ENCODE measurements around the gene CLDN20. TPM values are rescaled to one million over a fixed set of nuclear protein-coding genes. Genes with fewer than 3 reads are reported as not detected.
"Not testable (repeated sequence)": the region's sequence is repeated elsewhere in the genome, so short reads cannot be mapped to it uniquely, and the experiment has no call there.

CLDN20 gene
- polyA plus RNA-seq, 1 of the 3 experiments (the other 2 are of a cell fraction): 0.07 TPM

DNA sequence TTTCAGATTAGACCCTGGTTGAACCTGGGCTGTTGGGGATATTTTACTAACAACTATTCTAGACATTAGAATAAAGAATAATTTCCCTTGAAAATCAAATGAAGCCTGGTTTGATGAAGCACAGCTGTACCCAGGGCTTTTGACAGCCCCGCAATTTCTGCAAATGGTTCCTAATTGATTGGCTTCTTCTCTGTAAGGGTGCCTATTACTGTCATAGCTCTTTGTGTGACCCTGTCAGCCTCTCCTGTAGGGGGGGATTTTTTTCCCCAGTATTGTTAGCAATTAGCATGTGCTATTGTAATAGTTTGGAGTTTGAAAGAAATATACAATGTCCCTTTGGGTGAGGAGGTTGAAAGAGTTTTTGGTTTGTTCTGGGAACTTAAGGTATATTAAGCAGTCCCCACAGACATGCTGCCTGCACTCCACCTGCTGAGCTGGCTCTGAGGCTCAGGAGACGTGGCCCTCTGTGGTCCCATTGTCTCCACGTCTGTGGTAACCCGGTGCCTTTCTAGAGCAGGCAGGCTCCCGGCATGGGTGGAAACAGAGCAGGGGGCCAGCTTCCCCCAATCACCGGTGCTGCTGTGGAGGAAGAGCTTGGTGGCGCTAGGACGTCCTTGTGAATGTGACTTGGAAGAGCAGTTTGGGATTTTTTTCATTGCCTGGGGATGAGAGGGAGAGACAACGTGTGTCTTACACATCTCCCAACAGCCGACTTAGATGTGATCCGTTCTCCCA is 47.3 kb upstream of the CLDN20 start:
- WGBS (ENCODE audit: low lambda C conversion rate): 89% methylated on average over 11 of the region's 11 CpGs
- Histone ChIP-seq H3K4me3 (ENCODE audit: low read depth in 2 of 2, low read length in 1 of 2) (no peak overlapping the region), H3K4me2 (no peak overlapping the region), H3F3A (replicated peaks; ENCODE audit: insufficient read depth) (peaks cover 3% of the 10 kb centered on the region), H2AFZ (ENCODE audit: low read depth) (no peak overlapping the region), H3K79me2 (ENCODE audit: insufficient read depth) (no peaks in the 10 kb centered on the region), H4K20me1 (ENCODE audit: insufficient read depth) (no peaks in the 10 kb centered on the region), H3K9me2 (no peaks in the 10 kb centered on the region), H3K9me3 (no peaks in the 10 kb centered on the region), H3K4me1 (ENCODE audit: control insufficient read depth in 1 of 2, insufficient read depth in 2 of 2, low read depth in 1 of 2, low read length in 1 of 2) (peaks cover 0 to 13% of the 10 kb centered on the region in 2 experiments; a peak in 1 of 4 replicates), H3K36me3 (replicated peaks in 1 of 2; ENCODE audit: control insufficient read depth in 1 of 2, insufficient read depth in 2 of 2, low read length in 1 of 2) (no peaks in the 10 kb centered on the region), H3K27me3 (ENCODE audit: insufficient read depth) (no peaks in the 10 kb centered on the region), H3K9ac (no peak overlapping the region), H3K27ac (ENCODE audit: low read depth in 2 of 2, low read length in 1 of 2) (no peak overlapping the region)
- CTCF ChIA-PET: interaction anchor here (0.9 kb wide), 1 partner anchor 10 kb away, joined by 3 read pairs; no protein-coding TSS in a partner anchor
- TF ChIP-seq GABPA (IDR thresholded peaks at IDR 0.05; ENCODE audit: low read depth): no peak
- TF ChIP-seq NRF1 (IDR thresholded peaks at IDR 0.05; ENCODE audit: low read depth, low read length): no peak
- TF ChIP-seq TAF1 (IDR thresholded peaks at IDR 0.05; ENCODE audit: borderline replicate concordance, low read depth, low read length): no peak
- no peak for TF ChIP-seq ELF1 (IDR thresholded peaks at IDR 0.05)
- TF ChIP-seq TEAD4 (IDR thresholded peaks at IDR 0.05; ENCODE audit: borderline replicate concordance, insufficient read depth): no peak
- TF ChIP-seq, protein P1, sequence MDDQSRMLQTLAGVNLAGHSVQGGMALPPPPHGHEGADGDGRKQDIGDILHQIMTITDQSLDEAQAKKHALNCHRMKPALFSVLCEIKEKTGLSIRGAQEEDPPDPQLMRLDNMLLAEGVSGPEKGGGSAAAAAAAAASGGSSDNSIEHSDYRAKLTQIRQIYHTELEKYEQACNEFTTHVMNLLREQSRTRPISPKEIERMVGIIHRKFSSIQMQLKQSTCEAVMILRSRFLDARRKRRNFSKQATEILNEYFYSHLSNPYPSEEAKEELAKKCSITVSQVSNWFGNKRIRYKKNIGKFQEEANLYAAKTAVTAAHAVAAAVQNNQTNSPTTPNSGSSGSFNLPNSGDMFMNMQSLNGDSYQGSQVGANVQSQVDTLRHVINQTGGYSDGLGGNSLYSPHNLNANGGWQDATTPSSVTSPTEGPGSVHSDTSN (IDR thresholded peaks at IDR 0.05): no peak
- TF ChIP-seq GATA2 (CRISPR knock-in tag; IDR thresholded peaks at IDR 0.05): no peak
- no peak for TF ChIP-seq RXRA (IDR thresholded peaks at IDR 0.05; ENCODE audit: borderline replicate concordance, low read depth)
- TF ChIP-seq MXI1 (IDR thresholded peaks at IDR 0.05; ENCODE audit: low read depth, low read length): no peak
- TF ChIP-seq TCF12 (IDR thresholded peaks at IDR 0.05): no peak
- no peak for TF ChIP-seq NFIC (IDR thresholded peaks at IDR 0.05; ENCODE audit: borderline replicate concordance)
- no peak for TF ChIP-seq FOXJ3 (CRISPR knock-in tag; IDR thresholded peaks at IDR 0.05)
- TF ChIP-seq, protein P2, sequence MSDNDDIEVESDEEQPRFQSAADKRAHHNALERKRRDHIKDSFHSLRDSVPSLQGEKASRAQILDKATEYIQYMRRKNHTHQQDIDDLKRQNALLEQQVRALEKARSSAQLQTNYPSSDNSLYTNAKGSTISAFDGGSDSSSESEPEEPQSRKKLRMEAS (IDR thresholded peaks at IDR 0.05; ENCODE audit: low read depth): no peak
- TF ChIP-seq, protein P3, sequence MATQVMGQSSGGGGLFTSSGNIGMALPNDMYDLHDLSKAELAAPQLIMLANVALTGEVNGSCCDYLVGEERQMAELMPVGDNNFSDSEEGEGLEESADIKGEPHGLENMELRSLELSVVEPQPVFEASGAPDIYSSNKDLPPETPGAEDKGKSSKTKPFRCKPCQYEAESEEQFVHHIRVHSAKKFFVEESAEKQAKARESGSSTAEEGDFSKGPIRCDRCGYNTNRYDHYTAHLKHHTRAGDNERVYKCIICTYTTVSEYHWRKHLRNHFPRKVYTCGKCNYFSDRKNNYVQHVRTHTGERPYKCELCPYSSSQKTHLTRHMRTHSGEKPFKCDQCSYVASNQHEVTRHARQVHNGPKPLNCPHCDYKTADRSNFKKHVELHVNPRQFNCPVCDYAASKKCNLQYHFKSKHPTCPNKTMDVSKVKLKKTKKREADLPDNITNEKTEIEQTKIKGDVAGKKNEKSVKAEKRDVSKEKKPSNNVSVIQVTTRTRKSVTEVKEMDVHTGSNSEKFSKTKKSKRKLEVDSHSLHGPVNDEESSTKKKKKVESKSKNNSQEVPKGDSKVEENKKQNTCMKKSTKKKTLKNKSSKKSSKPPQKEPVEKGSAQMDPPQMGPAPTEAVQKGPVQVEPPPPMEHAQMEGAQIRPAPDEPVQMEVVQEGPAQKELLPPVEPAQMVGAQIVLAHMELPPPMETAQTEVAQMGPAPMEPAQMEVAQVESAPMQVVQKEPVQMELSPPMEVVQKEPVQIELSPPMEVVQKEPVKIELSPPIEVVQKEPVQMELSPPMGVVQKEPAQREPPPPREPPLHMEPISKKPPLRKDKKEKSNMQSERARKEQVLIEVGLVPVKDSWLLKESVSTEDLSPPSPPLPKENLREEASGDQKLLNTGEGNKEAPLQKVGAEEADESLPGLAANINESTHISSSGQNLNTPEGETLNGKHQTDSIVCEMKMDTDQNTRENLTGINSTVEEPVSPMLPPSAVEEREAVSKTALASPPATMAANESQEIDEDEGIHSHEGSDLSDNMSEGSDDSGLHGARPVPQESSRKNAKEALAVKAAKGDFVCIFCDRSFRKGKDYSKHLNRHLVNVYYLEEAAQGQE (IDR thresholded peaks at IDR 0.05; ENCODE audit: low read depth, low read length): no peak
- TF ChIP-seq, protein P4, sequence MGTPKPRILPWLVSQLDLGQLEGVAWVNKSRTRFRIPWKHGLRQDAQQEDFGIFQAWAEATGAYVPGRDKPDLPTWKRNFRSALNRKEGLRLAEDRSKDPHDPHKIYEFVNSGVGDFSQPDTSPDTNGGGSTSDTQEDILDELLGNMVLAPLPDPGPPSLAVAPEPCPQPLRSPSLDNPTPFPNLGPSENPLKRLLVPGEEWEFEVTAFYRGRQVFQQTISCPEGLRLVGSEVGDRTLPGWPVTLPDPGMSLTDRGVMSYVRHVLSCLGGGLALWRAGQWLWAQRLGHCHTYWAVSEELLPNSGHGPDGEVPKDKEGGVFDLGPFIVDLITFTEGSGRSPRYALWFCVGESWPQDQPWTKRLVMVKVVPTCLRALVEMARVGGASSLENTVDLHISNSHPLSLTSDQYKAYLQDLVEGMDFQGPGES (IDR thresholded peaks at IDR 0.05; ENCODE audit: low read depth, low read length): no peak
- TF ChIP-seq EZH2phosphoT487 (IDR thresholded peaks at IDR 0.05; ENCODE audit: borderline replicate concordance, low read depth): no peak
- TF ChIP-seq FOXM1 (IDR thresholded peaks at IDR 0.05; ENCODE audit: low read depth): no peak
- TF ChIP-seq JUND (IDR thresholded peaks at IDR 0.05): no peak
- TF ChIP-seq POLR2AphosphoS5 (IDR thresholded peaks at IDR 0.05; ENCODE audit: low read depth, low read length): no peak
- POLR2A ChIA-PET: no interaction called here
- DNase-seq: no peak

DNA sequence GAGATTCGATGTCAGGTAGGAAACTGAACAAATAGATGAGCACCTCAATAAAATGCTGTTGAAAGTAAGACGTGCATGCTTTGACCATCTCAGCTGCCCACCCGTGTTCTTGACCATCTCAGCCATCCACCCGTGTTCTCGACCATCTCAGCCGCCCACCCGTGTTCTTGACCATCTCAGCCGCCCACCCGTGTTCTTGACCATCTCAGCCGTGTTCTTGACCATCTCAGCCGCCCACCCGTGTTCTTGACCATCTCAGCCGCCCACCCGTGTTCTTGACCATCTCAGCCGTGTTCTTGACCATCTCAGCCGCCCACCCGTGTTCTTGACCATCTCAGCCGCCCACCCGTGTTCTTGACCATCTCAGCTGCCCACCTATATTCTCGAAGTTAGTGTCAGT is 45.1 kb upstream of the CLDN20 start:
- DNase-seq; H2AFZ ChIP-seq (ENCODE audit: low read depth); H3K4me2 ChIP-seq; CTCF ChIA-PET; H4K20me1 ChIP-seq (ENCODE audit: insufficient read depth); H3K79me2 ChIP-seq (ENCODE audit: insufficient read depth); H3K27me3 ChIP-seq (ENCODE audit: insufficient read depth); H3K9me2 ChIP-seq; H3K9ac ChIP-seq; POLR2A ChIA-PET; H3K27ac ChIP-seq (ENCODE audit: low read depth in 2 of 2, low read length in 1 of 2); H3K9me3 ChIP-seq; H3F3A ChIP-seq (replicated peaks; ENCODE audit: insufficient read depth); H3K4me3 ChIP-seq (ENCODE audit: low read depth in 2 of 2, low read length in 1 of 2); H3K36me3 ChIP-seq (replicated peaks in 1 of 2; ENCODE audit: control insufficient read depth in 1 of 2, insufficient read depth in 2 of 2, low read length in 1 of 2): not testable (repeated sequence)
- 96% methylated on average over 20 of the region's 20 CpGs for WGBS (ENCODE audit: low lambda C conversion rate)
- peaks cover 2 to 13% of the 10 kb centered on the region in 2 experiments; a peak in 2 of 4 replicates for H3K4me1 ChIP-seq (ENCODE audit: control insufficient read depth in 1 of 2, insufficient read depth in 2 of 2, low read depth in 1 of 2, low read length in 1 of 2)

All from SK-N-SH (cell line).